Tongue (tissue), 2 donors: ENCODE measurements around the gene GATAD1. TPM values are rescaled to one million over a fixed set of nuclear protein-coding genes. Genes with fewer than 3 reads are reported as not detected.
"Not testable (repeated sequence)": the region's sequence is repeated elsewhere in the genome, so short reads cannot be mapped to it uniquely, and the experiment has no call there.

ENCODE experiments used
- DNase-seq: peaks from one replicate; pipeline ENCODE4 v3.0.0-alpha.2; 2015
- total RNA-seq: library from RNA; depleted of rRNA; stranded (reverse); fragments of >200 nt; gene quantifications from one replicate; pipeline ENCODE4 v1.2.3, GENCODE V29; 2014

The GATAD1 gene
- total RNA-seq, 1 donor from 2014 or later, result 33.4 TPM

- DNase-seq, result no peak
Observed at GRCh38 chr7:92436612-92437445, 10.5 kb upstream of the GATAD1 start.

- DNase-seq, result no peak
Observed at GRCh38 chr7:92437956-92438491, 9.3 kb upstream of the GATAD1 start.

- not testable (repeated sequence) for DNase-seq
Observed at GRCh38 chr7:92442720-92443119, 4.6 kb upstream of the GATAD1 start.

- no peak for DNase-seq
Observed at GRCh38 chr7:92446869-92447344, 375 bp upstream of the GATAD1 start.

- DNase-seq, result peak; percentile 68
Observed at GRCh38 chr7:92448205-92448747, 994 bp downstream of the GATAD1 start.

- no peak for DNase-seq
Observed at GRCh38 chr7:92451645-92452044, 4.4 kb downstream of the GATAD1 start.

GRCh38 chr7:92456236-92456635 lies 9.0 kb downstream of the GATAD1 start:
- no peak for DNase-seq

- DNase-seq, result peak; percentile 52
Observed at GRCh38 chr7:92460109-92460508, 12.8 kb downstream of the GATAD1 start.

GRCh38 chr7:92460510-92460909 lies 13.2 kb downstream of the GATAD1 start:
- no peak for DNase-seq

- DNase-seq, result peak; percentile 48
Observed at GRCh38 chr7:92461027-92462003, 14.0 kb downstream of the GATAD1 start.

GRCh38 chr7:92462560-92462959 lies 15.3 kb downstream of the GATAD1 start:
- DNase-seq, result no peak

- peak; percentile 45 for DNase-seq
Observed at GRCh38 chr7:92464515-92464914, 17.2 kb downstream of the GATAD1 start.

- DNase-seq, result no peak
Observed at GRCh38 chr7:92466682-92467081, 19.4 kb downstream of the GATAD1 start.

GRCh38 chr7:92468589-92468988 lies 21.3 kb downstream of the GATAD1 start:
- DNase-seq, result not testable (repeated sequence)

- DNase-seq, result not testable (repeated sequence)
Observed at GRCh38 chr7:92473989-92474388, 26.7 kb downstream of the GATAD1 start.

GRCh38 chr7:92475261-92475770 lies 28.0 kb downstream of the GATAD1 start:
- not testable (repeated sequence) for DNase-seq

- DNase-seq, result not testable (repeated sequence)
Observed at GRCh38 chr7:92475851-92476590, 28.7 kb downstream of the GATAD1 start.

- not testable (repeated sequence) for DNase-seq
Observed at GRCh38 chr7:92477681-92478080, 30.4 kb downstream of the GATAD1 start, which contains the start of gene ERVW-1. Gene ERVW-1, minus strand, starts transcription at chr7:92477946. Its CDS starts 7,565 bp downstream, at chr7:92470381.

- DNase-seq, result no peak
Observed at GRCh38 chr7:92478095-92478494, 30.8 kb downstream of the GATAD1 start.

- DNase-seq, result no peak
Observed at GRCh38 chr7:92478711-92479110, 31.4 kb downstream of the GATAD1 start.

GRCh38 chr7:92479146-92479545 lies 31.9 kb downstream of the GATAD1 start:
- DNase-seq, result not testable (repeated sequence)
